Neural cell (in vitro differentiated cells): ENCODE results near the gene SGCD. TPM values are rescaled to one million over a fixed set of nuclear protein-coding genes. Genes with fewer than 3 reads are reported as not detected.

ENCODE experiments used
- H2AFZ ChIP-seq: fragments of 200-600, 300-800 bp; sonication (generic), shearing (Covaris generic); 2 replicates; pipeline ENCODE4 v1.6.0; 2014; ENCODE audit warnings: low read depth, mild to moderate bottlenecking, antibody characterized with exemption, low read length, moderate library complexity
- H3F3A ChIP-seq: fragments of 200-600 bp; shearing (Covaris generic); 2 replicates; pipeline ENCODE4 v1.6.1; 2016; ENCODE audit warnings: mild to moderate bottlenecking, moderate library complexity, mixed read lengths, antibody characterized with exemption, low read length; ENCODE audit not compliant: insufficient read depth, poor library complexity, severe bottlenecking
- H3K27ac ChIP-seq: fragments of 200-600, 300-800 bp; sonication (generic), shearing (Covaris generic); 2 replicates; pipeline ENCODE4 v1.5.1; 2014; ENCODE audit warnings: mild to moderate bottlenecking, low read length, moderate library complexity
- H3K27me3 ChIP-seq: fragments of 300-800, 200-600 bp; sonication (generic), shearing (Covaris generic); 2 replicates; pipeline ENCODE4 v1.6.0; 2014; ENCODE audit warnings: mild to moderate bottlenecking, low read depth, low read length, moderate library complexity; ENCODE audit not compliant: insufficient read depth
- H3K36me3 ChIP-seq: fragments of 300-800, 200-600 bp; sonication (generic), shearing (Covaris generic); 2 replicates; pipeline ENCODE4 v1.5.1; 2014; ENCODE audit warnings: mild to moderate bottlenecking, antibody characterized with exemption, low read length, moderate library complexity; ENCODE audit not compliant: insufficient read depth
- H3K4me2 ChIP-seq: fragments of 300-800, 200-600 bp; sonication (generic), shearing (Covaris generic); 2 replicates; pipeline ENCODE4 v1.6.0; 2014; ENCODE audit warnings: mild to moderate bottlenecking, low read length
- H3K4me3 ChIP-seq: fragments of 300-800, 200-600 bp; sonication (generic), shearing (Covaris generic); 2 replicates; pipeline ENCODE4 v1.5.1; 2014; ENCODE audit warnings: mild to moderate bottlenecking, low read length, moderate library complexity
- H3K79me2 ChIP-seq: fragments of 200-600 bp; shearing (Covaris generic); replicated peaks from 2 replicates; pipeline ENCODE4 v1.6.0; 2014; ENCODE audit warnings: mild to moderate bottlenecking, low read length, moderate library complexity; ENCODE audit not compliant: insufficient read depth
- H3K9ac ChIP-seq: fragments of 300-800, 200-600 bp; sonication (generic), shearing (Covaris generic); 2 replicates; pipeline ENCODE4 v1.6.1; 2016; ENCODE audit warnings: mild to moderate bottlenecking, low read length, mixed read lengths
- H3K9me2 ChIP-seq: fragments of 200-600 bp; shearing (Covaris generic); 2 replicates; pipeline ENCODE4 v1.6.1; 2016; ENCODE audit warnings: mild to moderate bottlenecking, low read length, mixed read lengths; ENCODE audit not compliant: insufficient read depth
- H3K9me3 ChIP-seq: fragments of 200-600, 300-800 bp; sonication (generic), shearing (Covaris generic); 2 replicates; pipeline ENCODE4 v1.6.1; 2016; ENCODE audit warnings: mild to moderate bottlenecking, mixed run types, low read length, moderate library complexity, mixed read lengths
- H4K20me1 ChIP-seq: fragments of 200-600 bp; shearing (Covaris generic); 2 replicates; pipeline ENCODE4 v1.6.1; 2016; ENCODE audit warnings: mild to moderate bottlenecking, mixed run types; ENCODE audit not compliant: insufficient read depth
- EP300 ChIP-seq: fragments of 450-650 bp; conservative IDR thresholded peaks from 2 replicates; pipeline ENCODE4 v1.6.1; 2014; ENCODE audit warnings: antibody characterized with exemption, mild to moderate bottlenecking, moderate library complexity; ENCODE audit not compliant: poor library complexity, severe bottlenecking
- EZH2 ChIP-seq: fragments of 200-600, 300-800 bp; shearing (Covaris generic), sonication (generic); IDR thresholded peaks from 2 replicates; pipeline ENCODE4 v1.6.1; 2014; ENCODE audit warnings: antibody characterized with exemption, low read length, borderline replicate concordance, mild to moderate bottlenecking; ENCODE audit not compliant: insufficient read depth, poor library complexity, severe bottlenecking
- MXI1 ChIP-seq: fragments of 450-650 bp; conservative IDR thresholded peaks from 2 replicates; pipeline ENCODE4 v1.6.1; 2014; ENCODE audit warnings: antibody characterized with exemption, mild to moderate bottlenecking; ENCODE audit not compliant: poor library complexity, severe bottlenecking
- POLR2AphosphoS5 ChIP-seq: IDR thresholded peaks from 2 replicates; pipeline ENCODE4 v1.6.1; 2012
- RAD21 ChIP-seq: fragments of 450-650 bp; conservative IDR thresholded peaks from 2 replicates; pipeline ENCODE4 v1.6.1; 2014; ENCODE audit warnings: antibody characterized with exemption, mild to moderate bottlenecking, moderate library complexity
- SMC3 ChIP-seq: fragments of 450-650 bp; conservative IDR thresholded peaks from 2 replicates; pipeline ENCODE4 v1.6.1; 2014; ENCODE audit warnings: antibody characterized with exemption, mild to moderate bottlenecking, moderate library complexity; ENCODE audit not compliant: poor library complexity
- TAF1 ChIP-seq: IDR thresholded peaks from 2 replicates; pipeline ENCODE4 v1.6.1; 2012; ENCODE audit warnings: low read depth
- polyA plus RNA-seq: library from polyadenylated mRNA; depleted of rRNA; stranded (reverse); fragments of >200 nt; gene quantifications from 2 replicates; pipeline ENCODE4 v1.2.3, GENCODE V29; 2014
- TF ChIP-seq, protein P1 (sequence below): fragments of 450-650 bp; IDR thresholded peaks from 2 replicates; pipeline ENCODE4 v1.5.1; 2014; ENCODE audit warnings: antibody characterized with exemption, mild to moderate bottlenecking, moderate library complexity; ENCODE audit not compliant: poor library complexity, severe bottlenecking
- TF ChIP-seq, protein P2 (sequence below): IDR thresholded peaks from 2 replicates; pipeline ENCODE4 v1.6.1; 2012; ENCODE audit warnings: borderline replicate concordance

SGCD gene
- polyA plus RNA-seq, 1 donor from 2014 or later: 3.4 TPM

DNA sequence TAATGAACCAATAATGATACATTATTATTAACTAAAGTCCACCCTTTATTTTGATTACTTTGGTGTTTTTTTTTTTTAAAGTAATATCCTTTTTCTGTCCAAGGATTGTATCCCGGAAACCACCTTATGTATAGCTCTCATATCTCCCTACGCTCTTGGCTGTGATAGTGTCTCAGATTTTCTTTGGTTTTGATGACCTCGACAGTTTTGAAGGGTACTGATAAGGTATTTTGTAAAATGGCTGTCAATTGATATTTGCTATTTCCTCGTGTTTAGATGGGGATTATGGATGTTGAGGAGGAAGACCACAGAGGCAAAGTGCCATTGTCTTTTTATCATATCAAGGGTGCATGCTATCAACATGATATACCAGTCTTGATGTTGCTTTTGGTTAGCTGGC is 259.0 kb downstream of the SGCD start:
- Histone ChIP-seq H3K79me2 (no peaks in the 10 kb centered on the region), H3K9me2 (no peaks in the 10 kb centered on the region), H3K36me3 (no peaks in the 10 kb centered on the region), H3K9me3 (no peaks in the 10 kb centered on the region), H3K9ac (no peak overlapping the region), H3F3A (no peaks in the 10 kb centered on the region), H2AFZ (no peak overlapping the region), H3K27me3 (no peaks in the 10 kb centered on the region), H4K20me1 (no peaks in the 10 kb centered on the region), H3K4me3 (no peak overlapping the region), H3K27ac (no peak overlapping the region), H3K4me2 (no peak overlapping the region)
- TF ChIP-seq RAD21: no peak
- TF ChIP-seq EZH2: no peak
- TF ChIP-seq SMC3: no peak
- no peak for TF ChIP-seq MXI1
- TF ChIP-seq, protein P1, sequence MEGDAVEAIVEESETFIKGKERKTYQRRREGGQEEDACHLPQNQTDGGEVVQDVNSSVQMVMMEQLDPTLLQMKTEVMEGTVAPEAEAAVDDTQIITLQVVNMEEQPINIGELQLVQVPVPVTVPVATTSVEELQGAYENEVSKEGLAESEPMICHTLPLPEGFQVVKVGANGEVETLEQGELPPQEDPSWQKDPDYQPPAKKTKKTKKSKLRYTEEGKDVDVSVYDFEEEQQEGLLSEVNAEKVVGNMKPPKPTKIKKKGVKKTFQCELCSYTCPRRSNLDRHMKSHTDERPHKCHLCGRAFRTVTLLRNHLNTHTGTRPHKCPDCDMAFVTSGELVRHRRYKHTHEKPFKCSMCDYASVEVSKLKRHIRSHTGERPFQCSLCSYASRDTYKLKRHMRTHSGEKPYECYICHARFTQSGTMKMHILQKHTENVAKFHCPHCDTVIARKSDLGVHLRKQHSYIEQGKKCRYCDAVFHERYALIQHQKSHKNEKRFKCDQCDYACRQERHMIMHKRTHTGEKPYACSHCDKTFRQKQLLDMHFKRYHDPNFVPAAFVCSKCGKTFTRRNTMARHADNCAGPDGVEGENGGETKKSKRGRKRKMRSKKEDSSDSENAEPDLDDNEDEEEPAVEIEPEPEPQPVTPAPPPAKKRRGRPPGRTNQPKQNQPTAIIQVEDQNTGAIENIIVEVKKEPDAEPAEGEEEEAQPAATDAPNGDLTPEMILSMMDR: no peak
- no peak for TF ChIP-seq EP300
- TF ChIP-seq TAF1: no peak
- TF ChIP-seq, protein P2, sequence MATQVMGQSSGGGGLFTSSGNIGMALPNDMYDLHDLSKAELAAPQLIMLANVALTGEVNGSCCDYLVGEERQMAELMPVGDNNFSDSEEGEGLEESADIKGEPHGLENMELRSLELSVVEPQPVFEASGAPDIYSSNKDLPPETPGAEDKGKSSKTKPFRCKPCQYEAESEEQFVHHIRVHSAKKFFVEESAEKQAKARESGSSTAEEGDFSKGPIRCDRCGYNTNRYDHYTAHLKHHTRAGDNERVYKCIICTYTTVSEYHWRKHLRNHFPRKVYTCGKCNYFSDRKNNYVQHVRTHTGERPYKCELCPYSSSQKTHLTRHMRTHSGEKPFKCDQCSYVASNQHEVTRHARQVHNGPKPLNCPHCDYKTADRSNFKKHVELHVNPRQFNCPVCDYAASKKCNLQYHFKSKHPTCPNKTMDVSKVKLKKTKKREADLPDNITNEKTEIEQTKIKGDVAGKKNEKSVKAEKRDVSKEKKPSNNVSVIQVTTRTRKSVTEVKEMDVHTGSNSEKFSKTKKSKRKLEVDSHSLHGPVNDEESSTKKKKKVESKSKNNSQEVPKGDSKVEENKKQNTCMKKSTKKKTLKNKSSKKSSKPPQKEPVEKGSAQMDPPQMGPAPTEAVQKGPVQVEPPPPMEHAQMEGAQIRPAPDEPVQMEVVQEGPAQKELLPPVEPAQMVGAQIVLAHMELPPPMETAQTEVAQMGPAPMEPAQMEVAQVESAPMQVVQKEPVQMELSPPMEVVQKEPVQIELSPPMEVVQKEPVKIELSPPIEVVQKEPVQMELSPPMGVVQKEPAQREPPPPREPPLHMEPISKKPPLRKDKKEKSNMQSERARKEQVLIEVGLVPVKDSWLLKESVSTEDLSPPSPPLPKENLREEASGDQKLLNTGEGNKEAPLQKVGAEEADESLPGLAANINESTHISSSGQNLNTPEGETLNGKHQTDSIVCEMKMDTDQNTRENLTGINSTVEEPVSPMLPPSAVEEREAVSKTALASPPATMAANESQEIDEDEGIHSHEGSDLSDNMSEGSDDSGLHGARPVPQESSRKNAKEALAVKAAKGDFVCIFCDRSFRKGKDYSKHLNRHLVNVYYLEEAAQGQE: no peak
- no peak for TF ChIP-seq POLR2AphosphoS5

DNA sequence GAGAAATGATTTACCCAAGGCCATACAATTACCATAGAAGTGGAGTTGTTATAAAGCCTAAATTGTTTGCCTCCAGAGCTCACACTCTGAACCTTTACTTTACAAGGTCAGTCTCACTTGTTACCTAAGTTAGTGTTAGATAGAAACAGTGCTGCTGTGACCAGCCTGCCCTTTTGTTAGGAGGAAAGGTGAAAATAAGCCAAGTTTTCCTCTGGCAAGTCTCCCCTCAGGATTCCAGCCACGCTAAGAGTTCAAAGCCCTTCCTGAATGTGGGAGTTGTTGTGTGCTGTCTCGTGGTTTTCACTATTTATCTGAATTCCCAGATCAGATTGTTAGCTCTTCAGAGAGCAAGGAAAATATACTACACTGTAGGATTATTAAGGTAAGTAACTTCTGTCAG is 260.0 kb downstream of the SGCD start:
- H3F3A ChIP-seq: no peaks in the 10 kb centered on the region
- H3K27ac ChIP-seq: no peak overlapping the region
- no peak overlapping the region for H3K9ac ChIP-seq
- no peaks in the 10 kb centered on the region for H4K20me1 ChIP-seq
- no peaks in the 10 kb centered on the region for H3K9me3 ChIP-seq
- no peak overlapping the region for H2AFZ ChIP-seq
- no peak overlapping the region for H3K4me3 ChIP-seq
- no peaks in the 10 kb centered on the region for H3K36me3 ChIP-seq
- H3K9me2 ChIP-seq: no peaks in the 10 kb centered on the region
- no peaks in the 10 kb centered on the region for H3K27me3 ChIP-seq
- no peaks in the 10 kb centered on the region for H3K79me2 ChIP-seq
- H3K4me2 ChIP-seq: no peak overlapping the region
- no peak for TF ChIP-seq EZH2
- TF ChIP-seq, protein P1: no peak
- TF ChIP-seq SMC3: no peak
- no peak for TF ChIP-seq TAF1
- TF ChIP-seq POLR2AphosphoS5: no peak
- TF ChIP-seq MXI1: no peak
